Liver (tissue), 3 donors: ENCODE data around the gene FRMD5.

Experiments used
- FOXA1 ChIP-seq: IDR thresholded peaks from 2 replicates; pipeline ENCODE4 v1.6.1; 2016; ENCODE audit warnings: antibody characterized with exemption
- JUND ChIP-seq, 2 donors: IDR thresholded peaks; 2 replicates each; pipeline ENCODE4 v1.6.1; 2016; ENCODE audit warnings: antibody characterized with exemption in 2 of 2
- TF ChIP-seq, protein P1 (sequence below): fragments of 150-350 bp; IDR thresholded peaks from 2 replicates; pipeline ENCODE4 v1.5.1; 2017; ENCODE audit warnings: improper control_type of control experiment, low read depth, low read length; ENCODE audit not compliant: missing input control
- donor health status: healthy.
- donor health status: healthy.

GRCh38 chr15:43881245-43881644 lies 313.8 kb downstream of the FRMD5 start:
- TF ChIP-seq, protein P1, sequence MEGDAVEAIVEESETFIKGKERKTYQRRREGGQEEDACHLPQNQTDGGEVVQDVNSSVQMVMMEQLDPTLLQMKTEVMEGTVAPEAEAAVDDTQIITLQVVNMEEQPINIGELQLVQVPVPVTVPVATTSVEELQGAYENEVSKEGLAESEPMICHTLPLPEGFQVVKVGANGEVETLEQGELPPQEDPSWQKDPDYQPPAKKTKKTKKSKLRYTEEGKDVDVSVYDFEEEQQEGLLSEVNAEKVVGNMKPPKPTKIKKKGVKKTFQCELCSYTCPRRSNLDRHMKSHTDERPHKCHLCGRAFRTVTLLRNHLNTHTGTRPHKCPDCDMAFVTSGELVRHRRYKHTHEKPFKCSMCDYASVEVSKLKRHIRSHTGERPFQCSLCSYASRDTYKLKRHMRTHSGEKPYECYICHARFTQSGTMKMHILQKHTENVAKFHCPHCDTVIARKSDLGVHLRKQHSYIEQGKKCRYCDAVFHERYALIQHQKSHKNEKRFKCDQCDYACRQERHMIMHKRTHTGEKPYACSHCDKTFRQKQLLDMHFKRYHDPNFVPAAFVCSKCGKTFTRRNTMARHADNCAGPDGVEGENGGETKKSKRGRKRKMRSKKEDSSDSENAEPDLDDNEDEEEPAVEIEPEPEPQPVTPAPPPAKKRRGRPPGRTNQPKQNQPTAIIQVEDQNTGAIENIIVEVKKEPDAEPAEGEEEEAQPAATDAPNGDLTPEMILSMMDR = no peak
- no peak for TF ChIP-seq JUND (IDR thresholded peaks at IDR 0.05)
- TF ChIP-seq FOXA1 = no peak
